ENCODE measurements around the gene TAF11L13.

TAF11L13 gene

DNA sequence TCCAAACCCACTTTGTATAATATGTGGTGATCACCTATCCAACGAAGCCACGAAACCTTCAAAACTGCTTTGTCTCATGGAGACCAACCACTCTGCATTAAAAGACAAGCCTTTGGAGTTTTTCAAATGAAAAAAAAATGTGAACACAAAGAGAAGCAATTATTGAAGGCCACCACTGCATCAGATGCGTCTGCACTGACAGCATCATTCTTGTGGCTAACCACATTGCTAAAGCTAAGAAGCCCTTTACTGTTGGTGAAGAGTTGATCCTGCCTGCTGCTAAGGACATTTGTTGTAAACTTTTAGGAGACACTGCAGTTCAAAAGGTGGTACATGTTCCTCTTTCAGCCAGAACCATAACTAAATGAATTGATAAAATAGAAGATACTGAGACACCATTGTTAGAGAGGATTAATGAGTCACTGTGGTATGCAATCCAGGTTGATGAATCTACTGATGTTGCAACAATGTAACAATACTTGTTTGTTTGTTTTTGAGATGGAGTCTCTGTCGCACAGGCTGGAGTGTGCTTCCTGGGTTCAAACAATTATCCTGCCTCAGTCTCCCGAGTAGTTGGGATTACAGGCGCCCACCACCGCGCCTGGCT lies 47.8 kb downstream of the TAF11L13 start:
- DNase-seq (ENCODE audit: low read depth in 2 of 2), result no peak

DNA sequence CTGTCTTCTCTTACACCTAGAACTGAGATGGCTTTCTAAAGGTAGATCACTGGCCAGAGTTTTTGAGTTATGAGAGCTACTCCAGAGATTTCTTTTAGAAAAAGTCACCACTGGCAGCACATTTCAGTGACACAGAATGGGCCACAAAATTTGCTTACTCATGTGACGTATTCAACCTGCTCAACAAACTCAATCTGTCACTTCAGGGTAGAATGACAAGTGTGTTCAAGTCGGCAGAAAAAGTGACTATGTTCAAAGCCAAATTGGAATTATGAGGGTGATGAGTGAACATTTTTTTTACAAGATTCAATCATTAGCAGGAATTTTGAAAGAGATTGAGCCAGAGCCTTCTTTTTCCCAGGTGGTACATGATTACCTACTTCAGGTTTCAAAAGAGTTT lies 48.8 kb downstream of the TAF11L13 start:
- DNase-seq (ENCODE audit: low read depth in 2 of 2), result no peak
